HG03060 (cell line): ENCODE measurements around the gene ROPN1L.
"Not testable (repeated sequence)": the region's sequence is repeated elsewhere in the genome, so short reads cannot be mapped to it uniquely, and the experiment has no call there.

Experiments used
- ATAC-seq: cut with Tn5 transposase; IDR thresholded peaks from one replicate; pipeline ENCODE4 v1.9.1; 2021; ENCODE audit warnings: low read depth, moderate number of reproducible peaks; ENCODE audit not compliant: unreplicated experiment

ROPN1L gene

GRCh38 chr5:10497554-10497953 lies 55.9 kb downstream of the ROPN1L start:
- no peak for ATAC-seq

GRCh38 chr5:10498350-10498749 lies 56.7 kb downstream of the ROPN1L start:
- ATAC-seq, result no peak

GRCh38 chr5:10499066-10499465 lies 57.4 kb downstream of the ROPN1L start:
- no peak for ATAC-seq

GRCh38 chr5:10499776-10500175 lies 58.1 kb downstream of the ROPN1L start:
- ATAC-seq, result no peak

- no peak for ATAC-seq
Measured at GRCh38 chr5:10500669-10501068, 59.0 kb downstream of the ROPN1L start.

GRCh38 chr5:10501554-10502075 lies 59.9 kb downstream of the ROPN1L start:
- ATAC-seq, result no peak

- ATAC-seq, result no peak
Measured at GRCh38 chr5:10502130-10502529, 60.5 kb downstream of the ROPN1L start.

- ATAC-seq, result no peak
Measured at GRCh38 chr5:10502578-10502977, 60.9 kb downstream of the ROPN1L start.

GRCh38 chr5:10503321-10503720 lies 61.6 kb downstream of the ROPN1L start:
- ATAC-seq, result no peak

GRCh38 chr5:10503997-10504793 lies 62.5 kb downstream of the ROPN1L start:
- ATAC-seq, result no peak

- ATAC-seq, result peak; percentile 75
Measured at GRCh38 chr5:10505517-10506095, 63.9 kb downstream of the ROPN1L start.

GRCh38 chr5:10506535-10506934 lies 64.9 kb downstream of the ROPN1L start:
- no peak for ATAC-seq

- ATAC-seq, result no peak
Measured at GRCh38 chr5:10507575-10508096, 66.0 kb downstream of the ROPN1L start.

- no peak for ATAC-seq
Measured at GRCh38 chr5:10509575-10509974, 67.9 kb downstream of the ROPN1L start.

GRCh38 chr5:10511741-10512640 lies 70.3 kb downstream of the ROPN1L start:
- no peak for ATAC-seq

- no peak for ATAC-seq
Measured at GRCh38 chr5:10513501-10514442, 72.1 kb downstream of the ROPN1L start.

- ATAC-seq, result not testable (repeated sequence)
Measured at GRCh38 chr5:10514572-10514971, 72.9 kb downstream of the ROPN1L start.
